HepG2 (cell line): ENCODE results near the gene AKAIN1. TPM values are rescaled to one million over a fixed set of nuclear protein-coding genes. Genes with fewer than 3 reads are reported as not detected.

ENCODE experiments used
- DMTF1 ChIP-seq: sonication (generic); formaldehyde crosslinking; IDR thresholded peaks from 2 replicates; pipeline ENCODE4 v1.4.0; 2020; ENCODE audit warnings: mild to moderate bottlenecking, missing genetic modification reagents
- DNMT1 ChIP-seq: sonication (generic); formaldehyde crosslinking; IDR thresholded peaks from 2 replicates; pipeline ENCODE4 v1.5.1; 2020; ENCODE audit warnings: mild to moderate bottlenecking, missing genetic modification reagents
- DPF2 ChIP-seq: sonication (generic); formaldehyde crosslinking; IDR thresholded peaks from 2 replicates; pipeline ENCODE4 v1.4.0; 2020; ENCODE audit warnings: mild to moderate bottlenecking, low read depth, missing genetic modification reagents, borderline replicate concordance
- ETV6 ChIP-seq: sonication (generic); formaldehyde crosslinking; conservative IDR thresholded peaks from 2 replicates; pipeline ENCODE4 v1.4.0; 2020; ENCODE audit warnings: missing genetic modification reagents
- FOXJ3 ChIP-seq: sonication (generic); formaldehyde crosslinking; IDR thresholded peaks from 2 replicates; pipeline ENCODE4 v1.4.0; 2020; ENCODE audit warnings: missing genetic modification reagents, mild to moderate bottlenecking, borderline replicate concordance
- GTF3A ChIP-seq: sonication (generic); formaldehyde crosslinking; conservative IDR thresholded peaks from 2 replicates; pipeline ENCODE4 v1.4.0; 2020; ENCODE audit warnings: mild to moderate bottlenecking, missing genetic modification reagents
- KDM6A ChIP-seq: IDR thresholded peaks from 2 replicates; pipeline ENCODE4 v1.6.1; 2016; ENCODE audit warnings: low read depth
- MAFF ChIP-seq: IDR thresholded peaks from 2 replicates; pipeline ENCODE4 v1.6.1; 2011; ENCODE audit warnings: low read depth, low read length, improper control_type of control experiment
- MEIS1 ChIP-seq: sonication (generic); formaldehyde crosslinking; IDR thresholded peaks from 2 replicates; pipeline ENCODE4 v1.9.0; 2021; ENCODE audit warnings: mild to moderate bottlenecking, missing genetic modification reagents, moderate library complexity, borderline replicate concordance
- MXD3 ChIP-seq: IDR thresholded peaks from 2 replicates; pipeline ENCODE4 v1.6.1; 2016; ENCODE audit warnings: mild to moderate bottlenecking, missing biosample characterization, missing genetic modification reagents
- PPARG ChIP-seq: conservative IDR thresholded peaks from 2 replicates; pipeline ENCODE4 v1.6.1; 2016; ENCODE audit warnings: missing biosample characterization, missing genetic modification reagents
- RXRA ChIP-seq: sonication (generic); formaldehyde crosslinking; IDR thresholded peaks from 2 replicates; pipeline ENCODE4 v1.5.1; 2020; ENCODE audit warnings: missing genetic modification reagents
- ZBTB21 ChIP-seq: sonication (generic); formaldehyde crosslinking; IDR thresholded peaks from 2 replicates; pipeline ENCODE4 v1.4.0; 2020; ENCODE audit warnings: missing genetic modification reagents
- ZNF121 ChIP-seq: sonication (generic); formaldehyde crosslinking; IDR thresholded peaks from 2 replicates; pipeline ENCODE4 v1.5.0; 2020; ENCODE audit warnings: mild to moderate bottlenecking, missing genetic modification reagents
- ZNF256 ChIP-seq: sonication (generic); formaldehyde crosslinking; conservative IDR thresholded peaks from 2 replicates; pipeline ENCODE4 v1.4.0; 2020; ENCODE audit warnings: missing genetic modification reagents
- ZNF44 ChIP-seq: sonication (generic); formaldehyde crosslinking; IDR thresholded peaks from 2 replicates; pipeline ENCODE4 v1.5.1; 2020; ENCODE audit warnings: mild to moderate bottlenecking, missing genetic modification reagents
- ZNF460 ChIP-seq: sonication (generic); formaldehyde crosslinking; IDR thresholded peaks from 2 replicates; pipeline ENCODE4 v1.5.1; 2020; ENCODE audit warnings: missing genetic modification reagents, mild to moderate bottlenecking, borderline replicate concordance
- ZNF724P ChIP-seq: sonication (generic); formaldehyde crosslinking; IDR thresholded peaks from 2 replicates; pipeline ENCODE4 v1.8.0; 2022; ENCODE audit warnings: missing genetic modification reagents, borderline replicate concordance
- ZNF776 ChIP-seq: sonication (generic); formaldehyde crosslinking; IDR thresholded peaks from 2 replicates; pipeline ENCODE4 v1.4.0; 2020; ENCODE audit warnings: mild to moderate bottlenecking, missing genetic modification reagents
- polyA plus RNA-seq, 8 experiments: library from polyadenylated mRNA; depleted of rRNA in 3 of 8; stranded (reverse) in 7 of 8; unstranded in 1 of 8; fragments of >200 nt; fragmentation: Illumina TruSeq in 4 of 8; extraction: Trizol in 4 of 8; gene quantifications; 2 replicates each; pipeline versions ENCODE4 v1.2.1 to v1.2.3, GENCODE V29; 2011 to 2016; ENCODE audit warnings: low read depth in 4 of 8, missing spikeins in 1 of 8, mixed read lengths in 1 of 8; ENCODE audit not compliant: insufficient read depth in 1 of 8
- total RNA-seq, 5 experiments: library from RNA; depleted of rRNA; stranded (reverse); fragments of >200 nt; fragmentation: Illumina TruSeq; extraction: Trizol; gene quantifications; 2 replicates each; pipeline ENCODE4 v1.2.3, GENCODE V29; 2016; ENCODE audit warnings: low read depth in 1 of 5
- TF ChIP-seq, protein P1 (sequence below): IDR thresholded peaks from 2 replicates; pipeline ENCODE4 v1.6.1; 2016; ENCODE audit warnings: low read depth, borderline replicate concordance
- TF ChIP-seq, protein P2 (sequence below): sonication (generic); formaldehyde crosslinking; IDR thresholded peaks from 2 replicates; pipeline ENCODE4 v1.4.0; 2020; ENCODE audit warnings: missing genetic modification reagents
- TF ChIP-seq, protein P3 (sequence below): IDR thresholded peaks from 2 replicates; pipeline ENCODE4 v1.6.1; 2012; ENCODE audit warnings: low read length, improper control_type of control experiment

Gene AKAIN1
- total and polyA plus RNA-seq, 2 of the 13 experiments (the other 11 are each of a cell fraction or from before 2014, with no cell fraction given) = not detected

DNA sequence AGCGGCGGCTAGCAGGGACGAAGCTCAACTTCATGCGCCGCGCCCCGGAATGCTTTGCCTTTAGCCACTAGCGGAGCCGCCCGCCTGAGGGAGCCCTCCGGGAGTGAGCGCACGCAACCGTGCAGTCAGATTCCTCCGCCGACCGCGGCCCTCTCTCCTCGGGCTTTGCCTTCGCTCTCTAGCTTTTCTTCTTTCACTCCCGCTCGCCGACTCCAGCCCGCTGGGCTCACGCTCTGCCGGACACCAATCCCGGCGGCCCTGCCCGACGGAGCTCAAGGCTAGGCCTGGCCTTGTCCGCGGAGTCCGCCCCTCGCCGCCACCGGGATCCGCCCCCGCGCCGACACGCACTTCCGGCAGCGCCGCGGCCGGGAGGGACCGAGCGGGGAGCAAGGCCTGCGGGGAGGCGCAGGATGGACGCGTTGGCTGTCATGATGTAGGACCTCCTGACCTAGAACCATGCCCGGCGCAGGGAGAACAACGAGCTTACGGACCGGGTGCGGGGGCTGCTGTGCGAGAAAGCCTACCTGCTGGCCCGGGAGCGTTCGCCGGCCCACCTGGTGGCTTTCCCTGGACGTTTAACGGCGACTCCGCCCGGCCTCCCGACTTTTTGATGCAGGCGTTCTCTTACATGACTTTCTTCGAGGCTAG lies 40.8 kb upstream of the AKAIN1 start (continued):
- no peak for TF ChIP-seq DPF2 (CRISPR knock-in tag)
- no peak; the same call in none of the 2 replicates for TF ChIP-seq ZNF776 (CRISPR knock-in tag)
- peak; percentile 27; the same call in 1 of the 2 replicates for TF ChIP-seq ZNF121 (CRISPR knock-in tag)
- TF ChIP-seq, protein P1, sequence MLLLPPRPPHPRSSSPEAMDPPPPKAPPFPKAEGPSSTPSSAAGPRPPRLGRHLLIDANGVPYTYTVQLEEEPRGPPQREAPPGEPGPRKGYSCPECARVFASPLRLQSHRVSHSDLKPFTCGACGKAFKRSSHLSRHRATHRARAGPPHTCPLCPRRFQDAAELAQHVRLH (CRISPR knock-in tag) = peak; percentile 76
- TF ChIP-seq PPARG (CRISPR knock-in tag) = 0 out of 2 replicates have a peak, but pooled peaks have one; percentile 16
- TF ChIP-seq ZNF460 = no peak
- TF ChIP-seq DNMT1 = no peak; the same call in 1 of the 2 replicates
- TF ChIP-seq MXD3 (CRISPR knock-in tag) = peak; percentile 81
- no peak for TF ChIP-seq ZBTB21
- 0 out of 2 replicates have a peak, but pooled peaks have one; percentile 61 for TF ChIP-seq GTF3A (CRISPR knock-in tag)
- TF ChIP-seq ZNF44 (CRISPR knock-in tag) = 0 out of 2 replicates have a peak, but pooled peaks have one; percentile 55
- TF ChIP-seq ZNF724P (CRISPR knock-in tag) = no peak
- TF ChIP-seq KDM6A = no peak
- no peak for TF ChIP-seq FOXJ3 (CRISPR knock-in tag)
- TF ChIP-seq DMTF1 (CRISPR knock-in tag) = peak; percentile 81; the same call in 1 of the 2 replicates
- TF ChIP-seq RXRA = no peak; the same call in 1 of the 2 replicates
- TF ChIP-seq ETV6 (CRISPR knock-in tag) = peak; percentile 67; the same call in 1 of the 2 replicates
- TF ChIP-seq, protein P2, sequence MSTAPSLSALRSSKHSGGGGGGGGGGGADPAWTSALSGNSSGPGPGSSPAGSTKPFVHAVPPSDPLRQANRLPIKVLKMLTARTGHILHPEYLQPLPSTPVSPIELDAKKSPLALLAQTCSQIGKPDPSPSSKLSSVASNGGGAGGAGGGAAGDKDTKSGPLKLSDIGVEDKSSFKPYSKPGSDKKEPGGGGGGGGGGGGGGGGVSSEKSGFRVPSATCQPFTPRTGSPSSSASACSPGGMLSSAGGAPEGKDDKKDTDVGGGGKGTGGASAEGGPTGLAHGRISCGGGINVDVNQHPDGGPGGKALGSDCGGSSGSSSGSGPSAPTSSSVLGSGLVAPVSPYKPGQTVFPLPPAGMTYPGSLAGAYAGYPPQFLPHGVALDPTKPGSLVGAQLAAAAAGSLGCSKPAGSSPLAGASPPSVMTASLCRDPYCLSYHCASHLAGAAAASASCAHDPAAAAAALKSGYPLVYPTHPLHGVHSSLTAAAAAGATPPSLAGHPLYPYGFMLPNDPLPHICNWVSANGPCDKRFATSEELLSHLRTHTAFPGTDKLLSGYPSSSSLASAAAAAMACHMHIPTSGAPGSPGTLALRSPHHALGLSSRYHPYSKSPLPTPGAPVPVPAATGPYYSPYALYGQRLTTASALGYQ = 0 out of 2 replicates have a peak, but pooled peaks have one; percentile 12
- TF ChIP-seq, protein P3, sequence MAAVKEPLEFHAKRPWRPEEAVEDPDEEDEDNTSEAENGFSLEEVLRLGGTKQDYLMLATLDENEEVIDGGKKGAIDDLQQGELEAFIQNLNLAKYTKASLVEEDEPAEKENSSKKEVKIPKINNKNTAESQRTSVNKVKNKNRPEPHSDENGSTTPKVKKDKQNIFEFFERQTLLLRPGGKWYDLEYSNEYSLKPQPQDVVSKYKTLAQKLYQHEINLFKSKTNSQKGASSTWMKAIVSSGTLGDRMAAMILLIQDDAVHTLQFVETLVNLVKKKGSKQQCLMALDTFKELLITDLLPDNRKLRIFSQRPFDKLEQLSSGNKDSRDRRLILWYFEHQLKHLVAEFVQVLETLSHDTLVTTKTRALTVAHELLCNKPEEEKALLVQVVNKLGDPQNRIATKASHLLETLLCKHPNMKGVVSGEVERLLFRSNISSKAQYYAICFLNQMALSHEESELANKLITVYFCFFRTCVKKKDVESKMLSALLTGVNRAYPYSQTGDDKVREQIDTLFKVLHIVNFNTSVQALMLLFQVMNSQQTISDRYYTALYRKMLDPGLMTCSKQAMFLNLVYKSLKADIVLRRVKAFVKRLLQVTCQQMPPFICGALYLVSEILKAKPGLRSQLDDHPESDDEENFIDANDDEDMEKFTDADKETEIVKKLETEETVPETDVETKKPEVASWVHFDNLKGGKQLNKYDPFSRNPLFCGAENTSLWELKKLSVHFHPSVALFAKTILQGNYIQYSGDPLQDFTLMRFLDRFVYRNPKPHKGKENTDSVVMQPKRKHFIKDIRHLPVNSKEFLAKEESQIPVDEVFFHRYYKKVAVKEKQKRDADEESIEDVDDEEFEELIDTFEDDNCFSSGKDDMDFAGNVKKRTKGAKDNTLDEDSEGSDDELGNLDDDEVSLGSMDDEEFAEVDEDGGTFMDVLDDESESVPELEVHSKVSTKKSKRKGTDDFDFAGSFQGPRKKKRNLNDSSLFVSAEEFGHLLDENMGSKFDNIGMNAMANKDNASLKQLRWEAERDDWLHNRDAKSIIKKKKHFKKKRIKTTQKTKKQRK = no peak
- TF ChIP-seq ZNF256 (CRISPR knock-in tag) = 0 out of 2 replicates have a peak, but pooled peaks have one; percentile 50
- TF ChIP-seq MEIS1 (CRISPR knock-in tag) = peak; percentile 74; the same call in 1 of the 2 replicates
- TF ChIP-seq MAFF = no peak
